Measurements from ENCODE around the gene HOXD3.

HOXD3 gene

DNA sequence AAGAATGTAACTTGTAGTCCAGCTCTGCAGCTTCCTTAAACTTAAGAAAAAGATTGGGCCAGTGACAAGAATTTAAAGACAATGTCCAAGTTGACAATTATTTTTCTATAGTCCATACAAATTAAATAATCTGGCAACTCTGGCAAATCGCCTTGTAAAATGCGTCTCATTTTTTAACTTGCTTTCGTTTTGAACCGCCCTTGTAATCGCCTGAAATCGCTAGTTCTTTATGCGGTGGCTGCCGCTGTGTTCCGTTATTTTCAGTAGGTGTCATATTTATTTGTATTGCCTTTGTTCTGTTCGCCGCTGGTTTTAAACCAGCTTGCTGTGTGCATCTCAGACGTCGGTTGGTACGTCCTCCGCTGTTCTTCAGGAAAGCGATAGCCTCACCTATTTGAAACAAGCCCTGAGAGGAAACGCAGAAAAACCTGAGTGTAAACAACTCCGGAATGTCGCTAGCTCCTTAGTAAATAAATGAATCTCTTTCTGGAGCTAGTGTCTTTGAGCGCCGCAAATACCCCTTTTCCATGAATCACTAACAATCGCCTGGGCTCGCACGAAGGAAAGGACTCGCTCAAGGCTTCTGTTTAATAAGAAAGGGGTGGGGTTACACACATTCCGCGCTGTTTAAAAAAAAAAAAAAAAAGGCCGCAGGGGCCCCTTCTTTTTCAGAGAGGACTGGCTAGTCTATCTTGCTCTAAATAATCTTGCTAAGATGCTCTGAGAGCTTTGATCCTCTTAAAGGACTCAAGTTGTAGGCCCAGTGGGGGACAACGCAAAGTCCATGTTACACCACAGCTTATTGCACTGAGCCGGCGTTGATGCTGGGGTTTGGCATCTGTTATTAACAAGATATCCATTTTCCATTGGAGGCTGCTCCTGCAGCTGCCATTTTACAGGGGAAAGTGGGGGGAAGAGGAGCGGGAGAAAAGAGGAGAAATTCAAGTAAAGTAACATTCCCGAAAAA, 24.6 kb upstream of the HOXD3 start:
- no peak for DNase-seq (ENCODE audit: low read depth in 4 of 4, low spot score in 1 of 4)

DNA sequence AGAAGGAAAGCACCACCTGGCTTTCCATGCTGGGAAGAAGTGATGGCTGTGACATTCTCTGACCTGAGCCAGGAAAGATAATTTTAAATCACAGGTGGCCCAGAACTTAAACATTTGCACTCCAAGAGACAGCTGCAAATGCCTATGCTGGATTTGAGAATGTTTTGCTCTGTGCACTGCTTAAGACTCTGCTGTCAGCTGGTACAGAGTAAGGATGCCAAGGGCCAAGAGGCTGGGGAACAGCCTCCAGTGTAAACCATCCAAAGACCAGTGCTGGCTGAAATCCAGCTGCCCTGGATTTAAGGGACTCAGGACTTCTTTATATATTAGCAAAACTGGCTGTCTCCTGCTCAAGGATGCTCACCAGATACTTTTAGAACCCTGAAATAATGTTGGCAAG, 23.7 kb upstream of the HOXD3 start:
- no peak for DNase-seq (ENCODE audit: low read depth in 4 of 4, low spot score in 1 of 4)

- DNase-seq (ENCODE audit: low read depth in 4 of 4, low spot score in 1 of 4), result no peak
These were observed 23.1 kb upstream of the HOXD3 start for GRCh38 chr2:176134035-176134434.

DNA sequence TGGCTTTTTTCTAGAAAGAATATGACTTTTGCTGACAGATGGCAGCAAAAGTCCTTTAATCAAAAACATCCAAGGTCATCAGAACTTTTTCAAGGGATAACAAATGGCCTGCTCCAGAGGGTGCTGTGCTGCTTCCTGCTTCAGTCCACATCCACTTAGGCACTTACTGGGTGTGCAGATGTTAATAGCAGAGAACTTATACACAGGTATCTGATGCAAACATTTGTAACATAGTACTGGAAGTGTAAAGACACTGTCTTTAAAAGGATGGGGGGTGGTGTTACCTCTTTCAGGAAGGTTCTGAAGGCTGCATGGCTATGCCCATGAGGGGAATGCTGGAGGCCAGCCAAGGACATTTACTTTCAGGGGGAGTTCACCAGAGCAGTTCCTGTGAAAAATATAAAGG, 22.1 kb upstream of the HOXD3 start:
- no peak for DNase-seq (ENCODE audit: low read depth in 4 of 4, low spot score in 1 of 4)

- no peak for DNase-seq (ENCODE audit: low read depth in 4 of 4, low spot score in 1 of 4)
These were observed 20.5 kb upstream of the HOXD3 start for GRCh38 chr2:176136374-176137251.

DNA sequence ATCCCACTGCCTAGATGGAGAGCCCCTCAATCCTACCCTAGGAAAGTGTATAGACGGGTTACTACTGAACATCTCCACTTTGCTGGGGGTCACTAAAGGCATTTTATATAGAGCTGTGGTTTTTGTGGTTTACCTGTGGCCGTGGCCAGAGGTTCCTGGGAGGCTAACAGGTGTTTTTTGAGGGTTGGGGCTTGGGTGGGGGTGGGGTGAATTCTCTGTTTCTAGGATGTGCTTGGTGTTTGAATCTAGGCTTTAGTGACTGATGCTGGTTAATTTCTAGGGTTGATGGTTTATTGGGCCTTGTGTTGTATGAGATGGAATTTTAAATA, 19.9 kb upstream of the HOXD3 start:
- DNase-seq (ENCODE audit: low read depth in 4 of 4, low spot score in 1 of 4), result no peak

GRCh38 chr2:176137906-176138305, 19.2 kb upstream of the HOXD3 start:
- DNase-seq (ENCODE audit: low read depth in 4 of 4, low spot score in 1 of 4), result no peak

- DNase-seq (ENCODE audit: low read depth in 4 of 4, low spot score in 1 of 4), result no peak
These were observed 18.6 kb upstream of the HOXD3 start for GRCh38 chr2:176138526-176138922.

DNA sequence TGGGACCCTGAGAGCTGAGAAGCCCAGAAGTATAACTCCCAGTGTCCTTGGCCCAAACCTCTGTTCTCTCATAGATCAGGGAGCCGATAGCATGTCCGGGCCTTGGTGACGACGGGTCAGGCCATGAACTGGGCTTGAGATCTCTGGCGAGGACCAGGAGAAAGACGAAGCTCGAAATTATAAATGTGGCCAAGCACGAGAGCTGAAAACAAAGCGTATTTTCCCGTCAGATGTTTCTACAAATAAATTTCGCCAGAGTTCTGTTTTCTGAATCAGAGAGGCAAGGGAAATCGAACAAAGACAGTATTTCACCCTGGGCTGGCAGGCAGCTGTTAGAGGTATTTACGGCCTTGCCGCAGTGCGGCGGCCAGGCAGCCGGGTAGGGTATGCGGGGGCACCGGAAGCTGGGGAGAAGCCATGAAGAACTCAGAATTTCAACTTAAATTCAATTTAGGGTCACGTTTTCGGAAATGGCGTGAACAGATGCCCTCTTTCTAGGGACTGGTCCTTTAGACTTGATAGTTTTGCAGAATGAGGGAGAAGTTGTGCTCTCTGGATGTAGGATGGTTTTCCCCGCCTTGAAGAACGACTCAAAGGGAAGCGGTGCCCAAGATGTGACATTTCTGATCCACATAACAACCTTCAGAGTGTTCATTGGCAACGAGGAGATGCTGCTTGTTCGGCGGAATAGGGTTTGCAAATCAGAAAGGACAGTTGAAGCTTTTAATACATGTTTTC, 18.0 kb upstream of the HOXD3 start:
- DNase-seq (ENCODE audit: low read depth in 4 of 4, low spot score in 1 of 4), result no peak

GRCh38 chr2:176139661-176140512, 17.2 kb upstream of the HOXD3 start:
- no peak for DNase-seq (ENCODE audit: low read depth in 4 of 4, low spot score in 1 of 4)

GRCh38 chr2:176140513-176141317, 16.4 kb upstream of the HOXD3 start:
- peak; percentile 16 to 49 (median 38) for DNase-seq (ENCODE audit: low read depth in 4 of 4, low spot score in 1 of 4)

DNA sequence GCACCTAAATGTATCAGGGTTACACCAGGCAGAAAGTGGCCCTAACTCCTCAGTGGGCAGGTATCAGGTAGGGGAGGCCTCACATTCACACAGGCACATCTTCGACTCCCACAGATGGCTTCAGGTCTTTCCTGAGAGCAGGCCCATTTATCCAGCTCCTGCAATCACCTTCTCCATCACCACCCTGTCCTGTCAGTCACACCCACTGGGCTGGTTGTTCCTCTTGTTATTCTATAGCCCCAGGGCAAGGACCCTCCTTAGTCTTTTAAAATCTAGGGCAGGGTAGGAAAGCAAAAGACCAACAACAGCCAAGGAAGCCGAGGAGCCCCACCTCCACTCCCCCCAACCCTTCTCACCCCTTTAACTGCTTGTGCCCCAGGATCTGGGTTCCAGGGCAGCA, 14.8 kb upstream of the HOXD3 start:
- no peak for DNase-seq (ENCODE audit: low read depth in 4 of 4, low spot score in 1 of 4)

DNA sequence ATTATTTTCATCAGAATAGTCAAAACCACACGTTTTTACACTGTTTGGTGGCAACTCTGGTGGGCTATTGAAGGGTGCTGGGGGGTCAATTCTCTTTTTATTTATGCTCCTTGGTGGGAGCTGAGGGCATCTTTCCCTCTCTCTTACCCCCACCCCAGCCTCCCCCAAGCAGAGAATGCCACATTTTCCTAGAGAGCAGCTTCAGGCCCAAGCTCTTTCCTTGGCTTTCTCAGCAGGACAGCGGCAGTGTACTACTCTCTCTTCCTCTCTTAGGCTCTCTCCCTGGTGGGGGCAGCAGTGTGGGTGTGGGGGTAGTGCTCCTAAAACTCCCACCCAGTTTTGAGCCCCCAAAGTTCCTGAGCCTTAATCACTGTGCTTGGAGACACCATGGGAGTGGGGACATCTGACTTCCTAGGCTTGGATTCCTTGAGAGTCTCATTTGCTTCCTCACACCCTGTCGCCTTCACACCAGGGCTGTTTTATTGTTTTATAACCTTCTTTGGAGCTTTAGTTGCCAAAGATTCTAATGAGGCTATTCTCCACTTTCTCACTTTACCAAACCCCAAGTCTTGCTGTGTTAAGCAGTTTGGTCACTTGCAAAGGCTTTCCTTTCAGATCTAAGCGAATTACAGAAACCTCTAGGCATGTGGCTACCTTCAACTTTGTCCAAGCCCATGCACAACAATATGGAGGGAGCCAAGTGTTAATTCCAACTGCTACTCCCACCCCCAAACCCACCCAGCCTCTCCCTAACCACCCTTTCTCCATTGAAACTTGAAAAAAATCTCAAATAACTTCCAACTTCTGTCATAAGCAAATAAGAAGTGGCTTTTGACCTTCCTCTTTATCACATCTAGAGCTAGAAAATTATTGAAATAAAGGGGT, 11.8 kb upstream of the HOXD3 start:
- no peak for DNase-seq (ENCODE audit: low read depth in 4 of 4, low spot score in 1 of 4)

- no peak for DNase-seq (ENCODE audit: low read depth in 4 of 4, low spot score in 1 of 4)
These were observed 11.0 kb upstream of the HOXD3 start for GRCh38 chr2:176146101-176146500.

- DNase-seq (ENCODE audit: low read depth in 4 of 4, low spot score in 1 of 4), result no peak
These were observed 10.5 kb upstream of the HOXD3 start for GRCh38 chr2:176146645-176147044.

DNA sequence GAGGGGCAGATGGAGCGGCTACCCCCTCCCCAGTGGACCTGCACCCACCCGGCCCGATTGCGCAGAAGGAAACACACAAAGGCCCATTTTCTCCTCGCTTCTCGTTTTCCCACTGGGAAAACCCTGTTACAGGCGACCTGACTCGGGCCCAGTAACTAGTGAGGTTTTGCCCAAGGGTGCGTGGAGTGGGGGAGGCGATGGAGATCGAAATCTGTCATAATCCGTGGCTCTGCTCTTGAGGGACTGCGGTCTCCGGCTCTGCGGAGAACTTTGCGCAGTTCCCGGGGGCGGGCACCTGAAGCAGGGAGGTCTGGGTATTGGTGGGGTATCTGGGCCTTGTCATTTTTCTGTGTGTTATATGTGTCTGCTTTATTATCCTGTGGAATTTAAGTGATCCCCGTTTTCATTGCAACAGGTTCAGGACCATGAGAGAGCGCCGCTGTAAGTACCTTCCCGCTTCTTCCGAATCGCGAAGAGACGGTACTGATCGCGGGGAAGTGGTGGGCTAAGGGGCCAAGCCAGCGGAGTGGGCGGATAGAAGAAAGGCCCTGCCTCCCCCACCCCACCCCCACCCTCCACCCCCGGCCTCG, 9.8 kb upstream of the HOXD3 start:
- DNase-seq (ENCODE audit: low read depth in 4 of 4, low spot score in 1 of 4), result no peak

DNA sequence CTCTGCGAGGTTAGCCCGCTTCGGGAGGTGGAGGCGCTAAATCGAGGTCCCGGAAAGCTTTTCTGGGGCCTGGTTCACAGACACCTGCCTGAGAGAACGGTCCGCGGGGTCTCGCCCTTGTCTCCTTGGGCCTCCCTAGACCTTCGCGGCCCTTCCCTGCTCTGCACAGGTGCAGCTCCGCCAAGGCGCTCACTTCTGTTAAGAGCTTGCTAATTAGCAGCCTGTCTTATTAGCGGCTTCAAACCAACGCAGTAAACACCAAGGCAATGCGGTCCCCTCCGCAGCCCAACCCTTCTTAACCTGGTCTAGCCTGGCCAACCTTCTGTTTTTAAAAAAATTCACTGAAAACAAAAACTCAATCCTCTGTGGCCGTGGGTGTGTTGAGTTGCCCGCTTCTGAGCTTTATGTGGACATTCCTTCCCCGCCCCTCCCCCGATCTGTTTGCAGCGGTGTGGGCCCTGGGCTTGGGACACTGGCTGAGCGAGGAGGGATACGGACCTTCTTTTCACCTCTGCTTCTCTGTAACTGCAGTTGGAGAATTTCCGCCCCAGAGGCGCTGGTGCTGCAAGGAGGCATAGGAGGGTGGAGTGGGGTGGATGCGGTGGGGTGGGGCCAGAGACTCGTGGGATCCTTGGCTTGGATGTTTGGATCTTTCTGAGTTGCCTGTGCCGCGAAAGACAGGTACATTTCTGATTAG, 9.2 kb upstream of the HOXD3 start:
- DNase-seq (ENCODE audit: low read depth in 4 of 4, low spot score in 1 of 4), result no peak
